Tibial artery (tissue), 4 donors: ENCODE data around the gene SLC35G2.
"Not testable (repeated sequence)": the region's sequence is repeated elsewhere in the genome, so short reads cannot be mapped to it uniquely, and the experiment has no call there.

Experiments used
- DNase-seq, 2 donors: peaks; one replicate each; pipeline ENCODE4 v3.0.0-alpha.2; 2019
- H3K27ac ChIP-seq, 2 donors: fragments of 200-600 bp; sonication (generic) in 1 of 2; 1 replicate in 1 of 2; 2 replicates in 1 of 2; pipeline ENCODE4 v1.5.1; 2018 to 2019; ENCODE audit warnings: mild to moderate bottlenecking in 1 of 2
- H3K27me3 ChIP-seq, 2 donors: fragments of 200-600 bp; sonication (generic) in 1 of 2; one replicate each; pipeline versions ENCODE4 v1.5.1 to v1.6.0; 2016 to 2019
- H3K36me3 ChIP-seq, 3 donors: fragments of 200-600 bp; sonication (generic) in 2 of 3; one replicate each; pipeline ENCODE4 v1.5.1; 2016 to 2019; ENCODE audit warnings: mild to moderate bottlenecking in 2 of 3
- H3K4me1 ChIP-seq, 4 donors: fragments of 200-600 bp; sonication (generic) in 2 of 4; 1 replicate in 3 of 4; 2 replicates in 1 of 4; pipeline ENCODE4 v1.5.1; 2016 to 2019
- H3K4me3 ChIP-seq, 2 donors: fragments of 200-600 bp; sonication (generic) in 1 of 2; 1 replicate in 1 of 2; 2 replicates in 1 of 2; pipeline ENCODE4 v1.5.1; 2018 to 2019; ENCODE audit warnings: mild to moderate bottlenecking in 2 of 2
- H3K9me3 ChIP-seq, 3 donors: fragments of 200-600 bp; sonication (generic) in 1 of 3; one replicate each; pipeline ENCODE4 v1.5.1; 2016 to 2019
- intact Hi-C: fragments of 100-400 bp; cut with DNase I; formaldehyde crosslinking; loops from one replicate; pipeline ENCODE4 v1.15.0; 2023; ENCODE audit warnings: low total_unique reads
- TF ChIP-seq, protein P1 (sequence below), 2 experiments: fragments of 200-600 bp in 1 of 2; fragments of 450-650 bp in 1 of 2; IDR thresholded peaks; one replicate each; pipeline ENCODE4 v1.5.1; 2017 to 2019; ENCODE audit warnings: antibody characterized with exemption in 2 of 2, mild to moderate bottlenecking in 1 of 2, moderate library complexity in 1 of 2

The SLC35G2 gene

DNA sequence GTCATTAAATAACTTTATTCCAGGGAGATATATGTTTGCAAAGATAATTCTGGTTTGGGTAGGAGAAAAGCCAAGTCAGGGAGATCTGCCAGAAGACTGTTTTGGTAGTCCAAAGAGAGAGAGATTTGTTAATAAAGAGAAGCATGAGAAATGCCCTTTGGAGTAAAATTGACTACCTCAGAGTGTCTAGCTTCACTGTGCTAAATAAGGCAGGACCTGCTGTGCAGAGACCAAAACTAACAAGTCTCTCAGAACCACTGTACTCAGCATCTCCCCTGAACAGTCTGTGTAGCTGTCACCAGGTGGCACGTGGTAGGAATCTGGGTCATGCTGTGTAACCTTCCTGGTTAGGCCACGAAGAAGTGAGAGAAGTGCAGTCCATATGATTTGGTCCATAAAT, 31.6 kb upstream of the SLC35G2 start:
- peak overlapping the region; percentile 65 to 67 for H3K27ac ChIP-seq
- H3K9me3 ChIP-seq = no peaks in the 10 kb centered on the region
- no peaks in the 10 kb centered on the region for H3K36me3 ChIP-seq
- intact Hi-C loops = no loop called here
- H3K4me1 ChIP-seq = peaks cover 0 to 38% (median 14%) of the 10 kb centered on the region in 4 donors
- no peak for DNase-seq
- no peaks in the 10 kb centered on the region for H3K27me3 ChIP-seq
- H3K4me3 ChIP-seq = peak overlapping the region in 1 of 2 donors; percentile 46
- TF ChIP-seq, protein P1, sequence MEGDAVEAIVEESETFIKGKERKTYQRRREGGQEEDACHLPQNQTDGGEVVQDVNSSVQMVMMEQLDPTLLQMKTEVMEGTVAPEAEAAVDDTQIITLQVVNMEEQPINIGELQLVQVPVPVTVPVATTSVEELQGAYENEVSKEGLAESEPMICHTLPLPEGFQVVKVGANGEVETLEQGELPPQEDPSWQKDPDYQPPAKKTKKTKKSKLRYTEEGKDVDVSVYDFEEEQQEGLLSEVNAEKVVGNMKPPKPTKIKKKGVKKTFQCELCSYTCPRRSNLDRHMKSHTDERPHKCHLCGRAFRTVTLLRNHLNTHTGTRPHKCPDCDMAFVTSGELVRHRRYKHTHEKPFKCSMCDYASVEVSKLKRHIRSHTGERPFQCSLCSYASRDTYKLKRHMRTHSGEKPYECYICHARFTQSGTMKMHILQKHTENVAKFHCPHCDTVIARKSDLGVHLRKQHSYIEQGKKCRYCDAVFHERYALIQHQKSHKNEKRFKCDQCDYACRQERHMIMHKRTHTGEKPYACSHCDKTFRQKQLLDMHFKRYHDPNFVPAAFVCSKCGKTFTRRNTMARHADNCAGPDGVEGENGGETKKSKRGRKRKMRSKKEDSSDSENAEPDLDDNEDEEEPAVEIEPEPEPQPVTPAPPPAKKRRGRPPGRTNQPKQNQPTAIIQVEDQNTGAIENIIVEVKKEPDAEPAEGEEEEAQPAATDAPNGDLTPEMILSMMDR (IDR thresholded peaks at IDR 0.05) = no peak

DNA sequence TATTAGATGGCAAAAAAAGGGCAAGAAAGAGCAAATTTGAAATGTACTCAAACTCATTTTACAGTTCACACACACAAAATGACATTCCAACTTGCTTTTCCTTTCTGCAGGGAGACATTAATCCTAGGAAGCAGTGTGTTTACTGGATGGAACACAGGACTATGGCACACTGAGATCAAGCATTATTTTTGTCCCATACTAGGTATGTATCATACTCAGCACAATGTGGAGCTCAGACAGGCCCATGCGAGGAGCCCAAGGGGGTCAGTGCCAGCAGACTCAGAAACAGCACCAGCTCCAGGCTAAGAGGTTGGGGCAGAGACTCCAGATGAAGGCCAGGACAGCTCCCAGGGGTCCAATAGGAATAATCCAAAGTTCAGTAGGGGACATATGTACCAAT, 30.8 kb upstream of the SLC35G2 start:
- intact Hi-C loops = no loop called here
- peak overlapping the region; percentile 65 to 67 for H3K27ac ChIP-seq
- TF ChIP-seq, protein P1 (IDR thresholded peaks at IDR 0.05) = no peak

DNA sequence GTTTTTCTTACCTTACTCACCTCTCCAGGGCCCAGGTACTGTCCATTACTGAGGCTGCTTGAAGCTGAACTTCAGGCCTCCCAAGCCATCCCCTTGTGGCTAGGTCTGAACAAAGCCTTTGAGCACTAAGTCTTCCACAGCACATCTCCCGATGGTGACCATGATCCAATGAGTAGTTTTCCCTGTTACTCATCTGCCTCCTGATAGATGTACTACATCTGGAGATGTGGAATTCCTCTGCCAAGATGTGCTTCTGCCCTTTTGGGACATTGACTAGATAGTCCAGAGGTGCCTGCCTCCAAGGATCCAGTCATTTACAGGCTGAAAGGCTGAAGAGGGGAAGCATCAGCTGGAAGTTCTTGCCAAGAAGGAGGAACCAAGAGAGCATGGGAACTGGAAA, 28.9 kb upstream of the SLC35G2 start:
- intact Hi-C loops = no loop called here
- H3K27ac ChIP-seq = no peak overlapping the region
- H3K4me1 ChIP-seq = peaks cover 0 to 27% (median 14%) of the 10 kb centered on the region in 4 donors

More for the DNA sequence above, 30.8 kb upstream of the SLC35G2 start:
- Histone ChIP-seq H3K36me3 (no peaks in the 10 kb centered on the region), H3K4me1 (peaks cover 0 to 37% (median 14%) of the 10 kb centered on the region in 4 donors), H3K9me3 (no peaks in the 10 kb centered on the region), H3K27me3 (no peaks in the 10 kb centered on the region), H3K4me3 (no peak overlapping the region)
- DNase-seq = no peak

DNA sequence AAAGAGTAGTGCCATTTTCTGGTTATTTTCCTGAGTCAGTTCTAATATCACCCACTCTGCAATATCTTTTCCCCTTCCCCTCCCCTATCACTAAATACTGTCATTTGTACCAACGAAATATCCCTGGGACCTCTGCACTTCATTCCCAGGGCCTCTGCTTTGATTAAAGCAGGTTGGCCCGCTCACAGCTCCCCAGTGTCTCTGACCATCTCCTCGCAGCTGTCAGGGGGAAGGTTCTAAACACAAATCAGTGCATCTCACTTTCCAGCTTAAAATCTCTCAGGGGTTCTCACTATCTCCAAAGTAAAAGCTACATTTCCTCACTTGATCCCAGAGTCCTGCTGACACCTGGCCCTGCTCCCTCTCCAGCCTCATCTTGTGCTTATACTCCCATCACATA, 28.1 kb upstream of the SLC35G2 start:
- intact Hi-C loops = no loop called here
- no peaks in the 10 kb centered on the region for H3K9me3 ChIP-seq
- no peak for DNase-seq
- no peaks in the 10 kb centered on the region for H3K36me3 ChIP-seq
- TF ChIP-seq, protein P1 (IDR thresholded peaks at IDR 0.05) = no peak
- H3K27ac ChIP-seq = no peak overlapping the region
- H3K4me1 ChIP-seq = peaks cover 0 to 23% (median 14%) of the 10 kb centered on the region in 4 donors
- no peaks in the 10 kb centered on the region for H3K27me3 ChIP-seq
- no peak overlapping the region for H3K4me3 ChIP-seq

More for the DNA sequence above, 28.9 kb upstream of the SLC35G2 start:
- H3K4me3 ChIP-seq = no peak overlapping the region
- H3K9me3 ChIP-seq = no peaks in the 10 kb centered on the region
- no peaks in the 10 kb centered on the region for H3K36me3 ChIP-seq
- TF ChIP-seq, protein P1 (IDR thresholded peaks at IDR 0.05) = no peak
- no peak for DNase-seq
- H3K27me3 ChIP-seq = no peaks in the 10 kb centered on the region

DNA sequence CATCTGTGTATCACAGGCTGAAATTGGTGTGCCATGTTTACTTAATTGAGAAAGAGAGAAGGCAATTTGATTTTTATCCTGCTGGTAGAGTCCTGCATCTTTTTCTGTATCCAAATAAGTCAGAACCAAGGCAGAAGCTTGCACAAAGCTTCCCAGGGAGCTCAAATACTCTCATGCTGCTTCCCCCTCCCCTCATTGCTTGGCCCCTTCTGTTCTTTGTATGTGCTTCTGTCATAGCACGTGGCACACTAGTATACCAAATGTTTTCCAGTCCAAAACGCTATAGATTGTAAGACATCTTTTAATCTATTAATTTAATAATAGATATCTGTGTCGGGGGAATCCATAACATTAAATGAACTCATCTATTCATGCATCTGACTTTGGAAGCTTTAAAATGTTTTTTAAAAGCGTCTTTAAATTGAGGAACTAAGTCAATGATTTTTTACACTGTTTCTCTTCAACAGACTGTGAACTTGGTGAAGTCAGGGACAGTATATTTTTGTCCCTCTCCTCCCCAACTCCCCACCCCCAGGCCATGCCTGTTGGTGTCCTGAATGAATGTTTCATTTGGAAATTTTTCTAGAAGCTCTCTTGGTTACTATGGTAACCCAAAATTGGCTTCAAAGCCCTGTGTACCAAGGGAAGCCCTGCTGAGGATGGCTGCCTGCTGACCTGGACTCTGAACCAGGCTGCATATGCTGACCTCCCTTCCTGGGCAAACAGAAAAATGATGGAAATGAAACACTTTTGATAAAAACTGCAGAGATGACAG, 26.2 kb upstream of the SLC35G2 start:
- no peak overlapping the region for H3K27ac ChIP-seq
- H3K4me1 ChIP-seq = peaks cover 0 to 5% (median 2%) of the 10 kb centered on the region in 4 donors
- TF ChIP-seq, protein P1 (IDR thresholded peaks at IDR 0.05) = no peak
- H3K4me3 ChIP-seq = no peak overlapping the region
- H3K27me3 ChIP-seq = no peaks in the 10 kb centered on the region
- no peaks in the 10 kb centered on the region for H3K36me3 ChIP-seq
- DNase-seq = no peak
- no peaks in the 10 kb centered on the region for H3K9me3 ChIP-seq
- intact Hi-C loops = no loop called here

DNA sequence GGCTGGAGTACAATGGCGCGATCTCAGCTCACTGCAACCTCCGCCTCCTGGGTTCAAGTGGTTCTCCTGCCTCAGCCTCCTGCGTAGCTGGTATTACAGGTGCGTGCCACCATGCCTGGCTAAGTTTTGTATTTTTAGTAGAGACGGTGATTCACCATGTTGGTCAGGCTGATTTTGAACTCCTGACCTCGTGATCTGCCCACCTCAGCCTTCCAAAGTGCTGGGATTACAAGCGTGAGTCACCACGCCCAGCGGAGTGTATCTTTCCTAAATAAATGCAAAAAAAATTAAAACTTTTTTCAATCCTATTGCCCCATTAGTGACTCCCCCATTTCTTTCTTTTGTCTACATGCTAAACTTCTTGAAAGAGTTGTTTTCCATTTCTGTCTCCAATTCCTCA, 17.8 kb upstream of the SLC35G2 start:
- H3K9me3 ChIP-seq, H3K36me3 ChIP-seq, H3K27me3 ChIP-seq, intact Hi-C loops, H3K27ac ChIP-seq, DNase-seq, H3K4me3 ChIP-seq: not testable (repeated sequence)
- H3K4me1 ChIP-seq = peaks cover 0 to 20% (median 12%) of the 10 kb centered on the region in 4 donors
